HepG2 (cell line): ENCODE results near the gene FAM210A. TPM values are rescaled to one million over a fixed set of nuclear protein-coding genes. Genes with fewer than 3 reads are reported as not detected.

Source experiments
- BCL3 ChIP-seq: sonication (generic); formaldehyde crosslinking; IDR thresholded peaks from 2 replicates; pipeline ENCODE4 v1.5.1; 2020; ENCODE audit warnings: mild to moderate bottlenecking, missing genetic modification reagents, moderate library complexity
- HNRNPL ChIP-seq: fragments of 200-400 bp; formaldehyde crosslinking; IDR thresholded peaks from 2 replicates; pipeline ENCODE4 v1.6.1; 2017; ENCODE audit warnings: mild to moderate bottlenecking, low read depth, low read length
- HNRNPLL ChIP-seq: fragments of 200-400 bp; formaldehyde crosslinking; IDR thresholded peaks from 2 replicates; pipeline ENCODE4 v1.6.1; 2017; ENCODE audit warnings: mild to moderate bottlenecking, low read depth, low read length; ENCODE audit not compliant: poor library complexity, severe bottlenecking
- NFKB2 ChIP-seq: sonication (generic); formaldehyde crosslinking; IDR thresholded peaks from 2 replicates; pipeline ENCODE4 v1.4.0; 2020; ENCODE audit warnings: missing genetic modification reagents, borderline replicate concordance
- PRDM10 ChIP-seq: sonication (generic); formaldehyde crosslinking; IDR thresholded peaks from 2 replicates; pipeline ENCODE4 v1.4.0; 2020; ENCODE audit warnings: low read depth, missing genetic modification reagents
- SIN3B ChIP-seq: fragments of 150-350 bp; IDR thresholded peaks from 2 replicates; pipeline ENCODE4 v1.6.1; 2014; ENCODE audit warnings: low read length
- SP2 ChIP-seq: sonication (generic); formaldehyde crosslinking; IDR thresholded peaks from 2 replicates; pipeline ENCODE4 v1.5.1; 2020; ENCODE audit warnings: mild to moderate bottlenecking, missing genetic modification reagents
- ZBTB21 ChIP-seq: sonication (generic); formaldehyde crosslinking; IDR thresholded peaks from 2 replicates; pipeline ENCODE4 v1.4.0; 2020; ENCODE audit warnings: missing genetic modification reagents
- ZNF337 ChIP-seq: sonication (generic); formaldehyde crosslinking; IDR thresholded peaks from 2 replicates; pipeline ENCODE4 v1.5.1; 2020; ENCODE audit warnings: missing genetic modification reagents, low read depth, mild to moderate bottlenecking, borderline replicate concordance
- ZNF564 ChIP-seq: sonication (generic); formaldehyde crosslinking; IDR thresholded peaks from 2 replicates; pipeline ENCODE4 v1.8.1; 2023; ENCODE audit warnings: mild to moderate bottlenecking, missing genetic modification reagents
- ZNF737 ChIP-seq: sonication (generic); formaldehyde crosslinking; IDR thresholded peaks from 2 replicates; pipeline ENCODE4 v1.5.0; 2020; ENCODE audit warnings: missing genetic modification reagents, mild to moderate bottlenecking, borderline replicate concordance
- polyA plus RNA-seq, 8 experiments: library from polyadenylated mRNA; depleted of rRNA in 3 of 8; stranded (reverse) in 7 of 8; unstranded in 1 of 8; fragments of >200 nt; fragmentation: Illumina TruSeq in 4 of 8; extraction: Trizol in 4 of 8; gene quantifications; 2 replicates each; pipeline versions ENCODE4 v1.2.1 to v1.2.3, GENCODE V29; 2011 to 2016; ENCODE audit warnings: low read depth in 4 of 8, missing spikeins in 1 of 8, mixed read lengths in 1 of 8; ENCODE audit not compliant: insufficient read depth in 1 of 8
- total RNA-seq, 5 experiments: library from RNA; depleted of rRNA; stranded (reverse); fragments of >200 nt; fragmentation: Illumina TruSeq; extraction: Trizol; gene quantifications; 2 replicates each; pipeline ENCODE4 v1.2.3, GENCODE V29; 2016; ENCODE audit warnings: low read depth in 1 of 5

FAM210A gene
- total and polyA plus RNA-seq, 2 of the 13 experiments (the other 11 are each of a cell fraction or from before 2014, with no cell fraction given) = 33.2 to 37.5 TPM

- 0 out of 2 replicates have a peak, but pooled peaks have one; percentile 7 for TF ChIP-seq NFKB2 (CRISPR knock-in tag)
- no peak for TF ChIP-seq ZNF737
- 0 out of 2 replicates have a peak, but pooled peaks have one; percentile 10 for TF ChIP-seq PRDM10 (CRISPR knock-in tag)
- TF ChIP-seq ZBTB21 (CRISPR knock-in tag) = no peak
- peak; percentile 97 for TF ChIP-seq HNRNPLL
- peak; percentile 12 for TF ChIP-seq ZNF337 (CRISPR knock-in tag)
- 0 out of 2 replicates have a peak, but pooled peaks have one; percentile 1 for TF ChIP-seq HNRNPL
- TF ChIP-seq ZNF564 = no peak
- TF ChIP-seq SIN3B = no peak
- TF ChIP-seq SP2 (CRISPR knock-in tag) = no peak
- 0 out of 2 replicates have a peak, but pooled peaks have one; percentile 1 for TF ChIP-seq BCL3
Measured at GRCh38 chr18:13726972-13727331, 594 bp upstream of the FAM210A start (continued).
